AG09309 (cell line): ENCODE measurements around the gene HRH4.

Experiments
- DNase-seq: peaks from one replicate; pipeline ENCODE4 v3.0.0-alpha.2; 2010; ENCODE audit warnings: low read depth
- H3K4me3 ChIP-seq: 2 replicates; pipeline ENCODE4 v1.5.1; 2011; ENCODE audit warnings: mild to moderate bottlenecking, low read depth, low read length, moderate library complexity; ENCODE audit not compliant: control insufficient read depth
- TF ChIP-seq, protein P1 (sequence below): IDR thresholded peaks from 2 replicates; pipeline ENCODE4 v1.5.1; 2011; ENCODE audit warnings: mild to moderate bottlenecking, low read depth, low read length, inconsistent platforms; ENCODE audit not compliant: insufficient read depth, control insufficient read depth; ENCODE audit errors: missing control alignments

Gene HRH4

DNA sequence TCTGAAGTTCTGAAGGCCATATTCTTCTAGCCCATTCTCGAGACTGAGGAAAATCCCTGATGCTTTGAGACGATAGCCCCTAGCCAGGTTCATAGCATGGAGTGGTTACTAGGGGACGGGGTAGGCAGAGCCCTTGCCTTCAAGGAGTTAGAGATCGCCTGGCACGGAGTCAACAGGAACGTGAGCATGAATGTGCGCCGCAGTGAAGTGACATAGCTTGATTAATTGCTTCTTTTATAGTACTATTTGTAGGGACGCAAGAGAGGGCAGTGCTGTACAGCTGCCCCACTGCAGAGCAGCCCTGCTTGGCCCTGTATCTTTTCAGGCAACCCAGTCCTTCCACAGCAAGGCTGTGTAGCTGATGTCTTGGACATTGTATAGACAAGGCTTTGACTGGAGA is 26.2 kb downstream of the HRH4 start:
- no peak overlapping the region for H3K4me3 ChIP-seq
- no peak for DNase-seq
- TF ChIP-seq, protein P1, sequence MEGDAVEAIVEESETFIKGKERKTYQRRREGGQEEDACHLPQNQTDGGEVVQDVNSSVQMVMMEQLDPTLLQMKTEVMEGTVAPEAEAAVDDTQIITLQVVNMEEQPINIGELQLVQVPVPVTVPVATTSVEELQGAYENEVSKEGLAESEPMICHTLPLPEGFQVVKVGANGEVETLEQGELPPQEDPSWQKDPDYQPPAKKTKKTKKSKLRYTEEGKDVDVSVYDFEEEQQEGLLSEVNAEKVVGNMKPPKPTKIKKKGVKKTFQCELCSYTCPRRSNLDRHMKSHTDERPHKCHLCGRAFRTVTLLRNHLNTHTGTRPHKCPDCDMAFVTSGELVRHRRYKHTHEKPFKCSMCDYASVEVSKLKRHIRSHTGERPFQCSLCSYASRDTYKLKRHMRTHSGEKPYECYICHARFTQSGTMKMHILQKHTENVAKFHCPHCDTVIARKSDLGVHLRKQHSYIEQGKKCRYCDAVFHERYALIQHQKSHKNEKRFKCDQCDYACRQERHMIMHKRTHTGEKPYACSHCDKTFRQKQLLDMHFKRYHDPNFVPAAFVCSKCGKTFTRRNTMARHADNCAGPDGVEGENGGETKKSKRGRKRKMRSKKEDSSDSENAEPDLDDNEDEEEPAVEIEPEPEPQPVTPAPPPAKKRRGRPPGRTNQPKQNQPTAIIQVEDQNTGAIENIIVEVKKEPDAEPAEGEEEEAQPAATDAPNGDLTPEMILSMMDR, result no peak

DNA sequence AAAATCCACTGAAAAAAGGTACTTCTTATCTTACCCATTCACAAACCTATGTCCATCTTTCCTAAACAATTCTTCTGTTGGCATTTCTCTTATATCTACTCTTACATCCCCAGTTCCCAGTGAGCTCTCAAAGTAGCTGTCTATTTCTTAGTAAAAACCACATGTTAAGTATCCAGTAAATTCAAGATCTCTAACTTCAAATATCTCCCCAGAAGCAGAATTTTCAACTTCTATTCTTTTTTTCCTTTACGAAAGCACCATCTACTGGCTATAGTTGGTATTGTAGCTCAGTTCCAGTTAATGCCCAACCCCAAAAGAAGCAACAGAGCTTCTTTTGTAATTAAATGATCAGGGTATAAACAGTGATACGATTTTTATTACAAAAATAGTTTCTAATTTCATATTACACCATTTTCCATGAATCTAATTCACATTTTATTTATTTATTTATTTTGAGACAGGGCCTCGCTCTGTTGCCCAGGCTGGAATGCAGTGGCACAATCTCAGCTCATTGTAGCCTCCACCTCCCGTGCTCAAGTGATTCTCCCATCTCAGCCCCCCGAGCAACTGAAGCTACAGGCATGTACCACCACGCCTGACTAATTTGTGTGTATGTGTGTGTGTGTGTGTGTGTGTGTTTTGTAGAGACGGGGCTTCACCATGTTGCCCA is 28.5 kb downstream of the HRH4 start:
- TF ChIP-seq, protein P1, result peak; percentile 59
- no peak overlapping the region for H3K4me3 ChIP-seq
- DNase-seq, result no peak

DNA sequence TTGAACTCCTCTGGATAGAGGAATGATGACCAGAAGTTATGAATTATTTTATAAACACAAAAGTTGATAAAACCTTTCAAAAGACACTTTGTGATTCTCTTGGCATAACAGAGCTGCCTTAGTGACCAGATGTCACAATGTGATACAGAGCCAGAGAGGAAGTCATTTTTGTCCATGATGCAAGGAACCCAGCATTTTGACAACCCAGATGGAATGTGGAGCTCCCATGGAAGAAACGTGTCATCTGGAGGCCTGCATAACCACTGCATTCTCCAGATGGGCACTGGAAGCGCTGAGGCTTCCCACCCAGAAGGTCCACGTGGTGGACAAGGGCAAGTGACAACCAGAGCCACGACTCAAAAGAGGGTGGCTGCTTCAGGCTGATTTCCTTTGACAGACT is 30.1 kb downstream of the HRH4 start:
- no peak overlapping the region for H3K4me3 ChIP-seq
- TF ChIP-seq, protein P1, result no peak
- no peak for DNase-seq

DNA sequence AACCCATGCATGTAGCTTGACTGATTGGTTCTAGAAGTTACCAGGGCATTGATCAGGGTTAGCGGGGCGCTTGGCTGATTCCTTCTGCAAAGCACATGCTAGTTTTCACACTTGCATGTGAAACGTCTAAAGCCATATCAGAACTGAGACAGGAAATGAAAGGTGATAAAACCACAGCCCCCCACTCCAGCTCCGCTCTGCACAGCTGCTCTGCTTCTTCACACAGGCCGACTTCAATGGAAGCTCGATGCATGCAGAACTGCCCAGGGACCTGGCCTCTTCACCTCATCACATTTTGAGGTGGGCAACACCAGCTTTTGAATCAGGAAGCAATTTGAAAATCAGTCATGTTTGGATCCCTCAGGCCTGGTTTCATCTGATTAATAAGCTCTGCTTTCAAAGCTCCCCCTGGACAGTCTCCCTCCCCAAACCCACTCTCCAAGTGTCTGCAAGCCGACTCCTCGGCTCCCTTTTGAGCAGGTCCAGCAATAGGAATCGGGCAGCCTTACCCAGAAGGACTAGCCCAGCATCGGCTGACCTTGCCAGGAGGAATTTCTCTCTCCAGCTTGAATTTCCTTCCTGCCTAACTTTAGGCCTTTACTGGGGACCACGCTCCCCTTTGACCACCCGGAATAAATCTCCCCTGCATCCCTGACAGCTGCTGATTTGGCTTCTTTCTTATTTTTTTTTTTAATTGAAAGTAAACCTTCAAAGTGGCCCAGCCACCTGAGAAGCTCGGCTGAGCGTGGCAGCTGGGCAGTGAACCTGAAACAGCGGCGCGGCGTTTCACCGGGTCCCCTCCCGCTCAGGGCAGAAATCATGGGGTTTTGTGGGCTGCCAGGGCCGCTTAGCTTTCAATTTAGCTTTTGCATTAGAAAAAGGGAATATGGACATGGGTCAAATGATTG is 31.7 kb downstream of the HRH4 start:
- no peak for DNase-seq
- H3K4me3 ChIP-seq, result no peak overlapping the region
- TF ChIP-seq, protein P1, result no peak

DNA sequence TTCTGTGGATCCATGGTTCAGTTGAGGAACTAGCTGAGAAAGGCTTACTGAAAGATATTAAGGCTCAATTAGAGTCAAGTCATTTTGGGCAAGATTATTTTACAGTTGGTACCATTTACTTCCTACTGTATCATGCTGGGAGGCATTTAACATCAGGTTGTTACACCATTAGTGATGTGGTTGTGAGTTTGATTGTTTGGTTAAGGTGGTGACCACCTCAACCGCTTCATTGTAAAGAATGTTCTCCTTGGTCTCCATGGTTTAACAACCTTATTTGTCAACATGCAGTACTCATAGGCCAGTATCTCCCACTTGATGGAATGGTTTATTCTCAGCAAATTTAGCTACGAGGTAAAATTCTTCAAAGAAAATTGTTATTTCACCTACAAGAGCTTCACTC is 34.1 kb downstream of the HRH4 start:
- TF ChIP-seq, protein P1, result no peak
- no peak overlapping the region for H3K4me3 ChIP-seq
- no peak for DNase-seq

DNA sequence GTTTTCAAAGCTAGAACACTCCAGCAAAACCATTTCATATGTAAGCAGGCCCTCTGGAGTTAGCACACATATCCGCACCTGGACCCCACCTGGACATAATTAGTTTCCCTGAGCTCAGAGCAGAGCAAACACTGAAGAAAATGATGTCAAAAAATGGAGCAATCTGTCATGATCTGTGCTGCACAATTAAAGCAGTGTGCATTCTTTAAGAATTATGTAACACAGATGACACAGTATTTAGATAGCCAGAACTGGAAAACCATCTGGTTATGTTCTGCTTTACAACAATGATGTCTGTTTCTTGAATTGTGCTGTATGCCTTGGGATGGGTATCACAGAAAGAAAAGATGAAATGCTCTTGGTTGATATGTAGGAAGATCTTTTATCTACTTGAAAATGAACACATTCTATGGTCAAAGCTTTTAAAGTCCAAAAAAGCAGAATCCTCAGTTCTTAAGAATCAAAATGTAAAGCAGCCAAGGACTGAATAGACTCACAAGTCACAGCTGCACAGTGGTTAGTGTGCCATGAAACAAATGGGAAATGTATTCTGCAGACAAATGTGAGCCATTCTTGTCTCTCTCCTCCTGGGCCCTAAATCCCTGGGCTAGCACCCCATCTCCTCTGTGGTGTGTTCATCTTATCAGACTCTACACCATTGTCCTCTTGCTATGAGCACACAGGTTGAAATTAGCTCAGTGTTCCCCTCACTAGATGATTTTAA is 36.8 kb downstream of the HRH4 start:
- peak; percentile 50 for DNase-seq
- TF ChIP-seq, protein P1, result no peak
- H3K4me3 ChIP-seq, result no peak overlapping the region
